ENCODE measurements around the gene KIFAP3.

GRCh38 chr1:170044187-170044586 is 30.3 kb downstream of the KIFAP3 start:
- TF ChIP-seq EZH2 (IDR thresholded peaks at IDR 0.05) (no peak), CTCF (IDR thresholded peaks at IDR 0.05) (no peak)

Measured in neural progenitor cell (in vitro differentiated cells).